ENCODE data around the gene GBGT1.

GRCh38 chr9:133154097-133154989 lies 9.4 kb downstream of the GBGT1 start:
- TF ChIP-seq CTCF (IDR thresholded peaks at IDR 0.05; ENCODE audit: insufficient read depth, low read length, poor library complexity, severe bottlenecking) (no peak), EZH2phosphoT487 (conservative IDR thresholded peaks at IDR 0.05; ENCODE audit: low read length) (no peak)

Data from SU-DHL-6 (cell line).